Smooth muscle cell (in vitro differentiated cells): ENCODE data around the gene SLC16A1. TPM values are rescaled to one million over a fixed set of nuclear protein-coding genes. Genes with fewer than 3 reads are reported as not detected.

Experiments used
- polyA plus RNA-seq: library from polyadenylated mRNA; unstranded; fragments of >200 nt; fragmentation: Nextera tagmentation; extraction: Ambion mirVana; gene quantifications from 2 replicates; pipeline ENCODE4 v1.2.1, GENCODE V29; 2016
- small RNA-seq: library from RNA; depleted of rRNA; stranded (forward); fragments of <200 nt; gene quantifications from one replicate; pipeline ENCODE3, GENCODE V24; 2014
- total RNA-seq: library from RNA; depleted of rRNA; stranded (reverse); fragments of >200 nt; gene quantifications from 2 replicates; pipeline ENCODE4 v1.2.3, GENCODE V29; 2014

The SLC16A1 gene
- total and polyA plus RNA-seq, 2 experiments from 2014 or later = 43.9 to 77.7 TPM

Small RNA genes within 50 kb of the gene (small RNA-seq; reads per million reads assigned to genes)
- gene AL390729.2 = not detected

Other genes with a start within 250 kb of the SLC16A1 start
- 270 and 303 TPM in 2 replicates for gene RHOC, start 249.1 kb downstream of the SLC16A1 start, total RNA-seq
- 518 and 596 TPM in 2 replicates for gene RHOC, start 249.1 kb downstream of the SLC16A1 start, polyA plus RNA-seq
- gene PPM1J, start 240.9 kb downstream of the SLC16A1 start, total RNA-seq = 0.40 and 1.2 TPM in 2 replicates
- 4.7 and 5.2 TPM in 2 replicates for gene PPM1J, start 240.9 kb downstream of the SLC16A1 start, polyA plus RNA-seq
- 10.6 and 19.0 TPM in 2 replicates for gene LRIG2, start 117.0 kb upstream of the SLC16A1 start, total RNA-seq
- gene LRIG2, start 117.0 kb upstream of the SLC16A1 start, polyA plus RNA-seq = 4.2 and 5.9 TPM in 2 replicates